WTC11 (cell line): ENCODE results near the gene OGT. TPM values are rescaled to one million over a fixed set of nuclear protein-coding genes. Genes with fewer than 3 reads are reported as not detected.

Experiments used
- ATAC-seq: fragments of 200-7000 bp; cut with Tn5 transposase; 2 replicates; pipeline ENCODE4 v1.10.0; 2021; ENCODE audit warnings: mild to moderate bottlenecking, moderate library complexity
- CTCF ChIA-PET: fragments of 300-600 bp; sonication (Branson Sonifier 250); formaldehyde crosslinking; loops from one replicate; lab custom pipeline; 2021; ENCODE audit warnings: antibody characterized with exemption; lab: Charles Lee
- POLR2A ChIA-PET: fragments of 350-600 bp; sonication (Branson Sonifier 250); formaldehyde crosslinking; loops from one replicate; lab custom pipeline; 2021; ENCODE audit warnings: antibody characterized with exemption; lab: Charles Lee
- DNase-seq: peaks from one replicate; pipeline ENCODE4 v3.0.0; 2021; ENCODE audit warnings: low spot score
- H3K27ac Mint-ChIP-seq: 2 replicates; pipeline ENCODE4 v1.8.0; 2021; ENCODE audit warnings: mixed read lengths
- H3K27me3 Mint-ChIP-seq: 2 replicates; pipeline ENCODE4 v1.8.0; 2021; ENCODE audit warnings: low read depth, mild to moderate bottlenecking, moderate library complexity, mixed read lengths
- H3K36me3 Mint-ChIP-seq: 2 replicates; pipeline ENCODE4 v1.8.0; 2021; ENCODE audit warnings: mixed read lengths
- H3K4me1 Mint-ChIP-seq: 2 replicates; pipeline ENCODE4 v1.8.0; 2022; ENCODE audit warnings: mixed read lengths
- H3K4me3 Mint-ChIP-seq: 2 replicates; pipeline ENCODE4 v1.8.0; 2021; ENCODE audit warnings: mild to moderate bottlenecking, moderate library complexity, mixed read lengths
- H3K9me3 Mint-ChIP-seq: 2 replicates; pipeline ENCODE4 v1.8.0; 2021; ENCODE audit warnings: mixed read lengths
- ATF1 ChIP-seq: sonication (generic); formaldehyde crosslinking; IDR thresholded peaks from 2 replicates; pipeline ENCODE4 v1.8.1; 2023; ENCODE audit warnings: mild to moderate bottlenecking, moderate library complexity, missing genetic modification reagents
- ATF3 ChIP-seq: sonication (generic); formaldehyde crosslinking; conservative IDR thresholded peaks from 2 replicates; pipeline ENCODE4 v1.8.1; 2022; ENCODE audit warnings: mild to moderate bottlenecking, missing genetic modification reagents
- E2F1 ChIP-seq: sonication (generic); formaldehyde crosslinking; IDR thresholded peaks from 2 replicates; pipeline ENCODE4 v1.8.0; 2022; ENCODE audit warnings: mild to moderate bottlenecking, missing genetic modification reagents
- ELF4 ChIP-seq: sonication (generic); formaldehyde crosslinking; IDR thresholded peaks from 2 replicates; pipeline ENCODE4 v1.8.1; 2022; ENCODE audit warnings: low read depth, mild to moderate bottlenecking, moderate library complexity, missing genetic modification reagents
- EMX1 ChIP-seq: fragments of 250-450 bp; sonication (Bioruptor Pico); IDR thresholded peaks from 2 replicates; pipeline ENCODE4 v1.8.0; 2021; ENCODE audit warnings: mild to moderate bottlenecking
- ETV6 ChIP-seq: sonication (generic); formaldehyde crosslinking; IDR thresholded peaks from 2 replicates; pipeline ENCODE4 v1.8.1; 2022; ENCODE audit warnings: mild to moderate bottlenecking, missing genetic modification reagents
- HMGA2 ChIP-seq: fragments of 250-450 bp; sonication (Bioruptor Pico); IDR thresholded peaks from 2 replicates; pipeline ENCODE4 v1.4.0; 2021; ENCODE audit warnings: mild to moderate bottlenecking, moderate library complexity
- JAZF1 ChIP-seq: fragments of 250-450 bp; sonication (Bioruptor Pico); IDR thresholded peaks from 2 replicates; pipeline ENCODE4 v1.9.0; 2021; ENCODE audit warnings: moderate library complexity, mild to moderate bottlenecking, inconsistent platforms
- MAX ChIP-seq: sonication (generic); formaldehyde crosslinking; IDR thresholded peaks from 2 replicates; pipeline ENCODE4 v1.8.0; 2022; ENCODE audit warnings: mild to moderate bottlenecking, missing genetic modification reagents
- MXD4 ChIP-seq: fragments of 250-450 bp; sonication (Bioruptor Pico); IDR thresholded peaks from 2 replicates; pipeline ENCODE4 v1.8.0; 2021; ENCODE audit warnings: mild to moderate bottlenecking, moderate library complexity, borderline replicate concordance
- NFATC4 ChIP-seq: fragments of 250-450 bp; sonication (Bioruptor Pico); IDR thresholded peaks from 2 replicates; pipeline ENCODE4 v1.9.0; 2021; ENCODE audit warnings: mild to moderate bottlenecking
- NFYB ChIP-seq: sonication (generic); formaldehyde crosslinking; conservative IDR thresholded peaks from 2 replicates; pipeline ENCODE4 v1.8.0; 2022; ENCODE audit warnings: low read depth, missing genetic modification reagents
- NR1H2 ChIP-seq: sonication (generic); formaldehyde crosslinking; IDR thresholded peaks from 2 replicates; pipeline ENCODE4 v1.9.0; 2021; ENCODE audit warnings: mild to moderate bottlenecking, moderate library complexity, missing genetic modification reagents
- NR2C2 ChIP-seq: sonication (generic); formaldehyde crosslinking; IDR thresholded peaks from 2 replicates; pipeline ENCODE4 v1.8.0; 2022; ENCODE audit warnings: mild to moderate bottlenecking, missing genetic modification reagents
- RORB ChIP-seq: fragments of 250-450 bp; sonication (Bioruptor Pico); IDR thresholded peaks from 2 replicates; pipeline ENCODE4 v1.9.0; 2021; ENCODE audit warnings: mild to moderate bottlenecking
- SP1 ChIP-seq: sonication (generic); formaldehyde crosslinking; conservative IDR thresholded peaks from 2 replicates; pipeline ENCODE4 v1.8.1; 2022; ENCODE audit warnings: missing genetic modification reagents
- ZNF219 ChIP-seq: sonication (generic); formaldehyde crosslinking; IDR thresholded peaks from 2 replicates; pipeline ENCODE4 v1.8.0; 2023; ENCODE audit warnings: missing genetic modification reagents, mild to moderate bottlenecking, borderline replicate concordance
- ZNF317 ChIP-seq: sonication (generic); formaldehyde crosslinking; IDR thresholded peaks from 2 replicates; pipeline ENCODE4 v1.8.1; 2023; ENCODE audit warnings: low read depth, mild to moderate bottlenecking, moderate library complexity, missing genetic modification reagents, borderline replicate concordance
- total RNA-seq: library from RNA; stranded (reverse); gene quantifications from 3 replicates; pipeline ENCODE4 v1.2.3, GENCODE V29; 2021
- TF ChIP-seq, protein P1 (sequence below): sonication (generic); formaldehyde crosslinking; IDR thresholded peaks from 2 replicates; pipeline ENCODE4 v1.8.0; 2023; ENCODE audit warnings: missing genetic modification reagents, mild to moderate bottlenecking, borderline replicate concordance
- TF ChIP-seq, protein P2 (sequence below): sonication (generic); formaldehyde crosslinking; IDR thresholded peaks from 2 replicates; pipeline ENCODE4 v1.8.0; 2022; ENCODE audit warnings: missing genetic modification reagents
- TF ChIP-seq, protein P3 (sequence below): sonication (generic); formaldehyde crosslinking; IDR thresholded peaks from 2 replicates; pipeline ENCODE4 v1.8.1; 2022; ENCODE audit warnings: mild to moderate bottlenecking, moderate library complexity, missing genetic modification reagents
- TF ChIP-seq, protein P4 (sequence below): fragments of 250-450 bp; sonication (Bioruptor Pico); IDR thresholded peaks from 2 replicates; pipeline ENCODE4 v2.1.2; 2022; ENCODE audit warnings: mild to moderate bottlenecking, moderate library complexity

OGT gene
- total RNA-seq, 1 experiment from 2014 or later, result 126 TPM

DNA sequence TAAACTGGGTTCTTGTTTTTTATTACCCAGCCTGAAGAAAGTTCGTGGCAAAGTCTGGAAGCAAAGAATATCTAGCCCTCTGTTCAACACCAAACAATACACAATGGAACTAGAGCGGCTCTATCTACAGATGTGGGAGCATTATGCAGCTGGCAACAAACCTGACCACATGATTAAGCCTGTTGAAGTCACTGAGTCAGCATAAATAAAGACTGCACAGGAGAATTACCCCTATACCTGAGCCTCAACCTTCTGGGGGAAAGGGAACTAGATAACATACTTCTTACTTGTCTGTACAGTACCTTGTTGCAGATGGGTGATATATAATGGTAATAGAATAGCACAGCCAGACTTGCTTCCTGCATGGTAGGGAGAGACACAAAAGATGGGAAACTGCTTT lies 40.7 kb downstream of the OGT start:
- POLR2A ChIA-PET, result no interaction called here
- H3K4me3 Mint-ChIP-seq, result no peak overlapping the region
- TF ChIP-seq MXD4 (CRISPR knock-in tag) (no peak), ETV6 (CRISPR knock-in tag) (no peak), NFYB (no peak), JAZF1 (CRISPR knock-in tag) (no peak), SP1 (CRISPR knock-in tag) (no peak), NR2C2 (CRISPR knock-in tag) (no peak), ELF4 (CRISPR knock-in tag) (no peak), HMGA2 (CRISPR knock-in tag) (no peak), ZNF317 (CRISPR knock-in tag) (no peak), MAX (CRISPR knock-in tag) (no peak), E2F1 (CRISPR knock-in tag) (no peak)
- TF ChIP-seq, protein P1, sequence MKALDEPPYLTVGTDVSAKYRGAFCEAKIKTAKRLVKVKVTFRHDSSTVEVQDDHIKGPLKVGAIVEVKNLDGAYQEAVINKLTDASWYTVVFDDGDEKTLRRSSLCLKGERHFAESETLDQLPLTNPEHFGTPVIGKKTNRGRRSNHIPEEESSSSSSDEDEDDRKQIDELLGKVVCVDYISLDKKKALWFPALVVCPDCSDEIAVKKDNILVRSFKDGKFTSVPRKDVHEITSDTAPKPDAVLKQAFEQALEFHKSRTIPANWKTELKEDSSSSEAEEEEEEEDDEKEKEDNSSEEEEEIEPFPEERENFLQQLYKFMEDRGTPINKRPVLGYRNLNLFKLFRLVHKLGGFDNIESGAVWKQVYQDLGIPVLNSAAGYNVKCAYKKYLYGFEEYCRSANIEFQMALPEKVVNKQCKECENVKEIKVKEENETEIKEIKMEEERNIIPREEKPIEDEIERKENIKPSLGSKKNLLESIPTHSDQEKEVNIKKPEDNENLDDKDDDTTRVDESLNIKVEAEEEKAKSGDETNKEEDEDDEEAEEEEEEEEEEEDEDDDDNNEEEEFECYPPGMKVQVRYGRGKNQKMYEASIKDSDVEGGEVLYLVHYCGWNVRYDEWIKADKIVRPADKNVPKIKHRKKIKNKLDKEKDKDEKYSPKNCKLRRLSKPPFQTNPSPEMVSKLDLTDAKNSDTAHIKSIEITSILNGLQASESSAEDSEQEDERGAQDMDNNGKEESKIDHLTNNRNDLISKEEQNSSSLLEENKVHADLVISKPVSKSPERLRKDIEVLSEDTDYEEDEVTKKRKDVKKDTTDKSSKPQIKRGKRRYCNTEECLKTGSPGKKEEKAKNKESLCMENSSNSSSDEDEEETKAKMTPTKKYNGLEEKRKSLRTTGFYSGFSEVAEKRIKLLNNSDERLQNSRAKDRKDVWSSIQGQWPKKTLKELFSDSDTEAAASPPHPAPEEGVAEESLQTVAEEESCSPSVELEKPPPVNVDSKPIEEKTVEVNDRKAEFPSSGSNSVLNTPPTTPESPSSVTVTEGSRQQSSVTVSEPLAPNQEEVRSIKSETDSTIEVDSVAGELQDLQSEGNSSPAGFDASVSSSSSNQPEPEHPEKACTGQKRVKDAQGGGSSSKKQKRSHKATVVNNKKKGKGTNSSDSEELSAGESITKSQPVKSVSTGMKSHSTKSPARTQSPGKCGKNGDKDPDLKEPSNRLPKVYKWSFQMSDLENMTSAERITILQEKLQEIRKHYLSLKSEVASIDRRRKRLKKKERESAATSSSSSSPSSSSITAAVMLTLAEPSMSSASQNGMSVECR (CRISPR knock-in tag), result no peak
- TF ChIP-seq, protein P2, sequence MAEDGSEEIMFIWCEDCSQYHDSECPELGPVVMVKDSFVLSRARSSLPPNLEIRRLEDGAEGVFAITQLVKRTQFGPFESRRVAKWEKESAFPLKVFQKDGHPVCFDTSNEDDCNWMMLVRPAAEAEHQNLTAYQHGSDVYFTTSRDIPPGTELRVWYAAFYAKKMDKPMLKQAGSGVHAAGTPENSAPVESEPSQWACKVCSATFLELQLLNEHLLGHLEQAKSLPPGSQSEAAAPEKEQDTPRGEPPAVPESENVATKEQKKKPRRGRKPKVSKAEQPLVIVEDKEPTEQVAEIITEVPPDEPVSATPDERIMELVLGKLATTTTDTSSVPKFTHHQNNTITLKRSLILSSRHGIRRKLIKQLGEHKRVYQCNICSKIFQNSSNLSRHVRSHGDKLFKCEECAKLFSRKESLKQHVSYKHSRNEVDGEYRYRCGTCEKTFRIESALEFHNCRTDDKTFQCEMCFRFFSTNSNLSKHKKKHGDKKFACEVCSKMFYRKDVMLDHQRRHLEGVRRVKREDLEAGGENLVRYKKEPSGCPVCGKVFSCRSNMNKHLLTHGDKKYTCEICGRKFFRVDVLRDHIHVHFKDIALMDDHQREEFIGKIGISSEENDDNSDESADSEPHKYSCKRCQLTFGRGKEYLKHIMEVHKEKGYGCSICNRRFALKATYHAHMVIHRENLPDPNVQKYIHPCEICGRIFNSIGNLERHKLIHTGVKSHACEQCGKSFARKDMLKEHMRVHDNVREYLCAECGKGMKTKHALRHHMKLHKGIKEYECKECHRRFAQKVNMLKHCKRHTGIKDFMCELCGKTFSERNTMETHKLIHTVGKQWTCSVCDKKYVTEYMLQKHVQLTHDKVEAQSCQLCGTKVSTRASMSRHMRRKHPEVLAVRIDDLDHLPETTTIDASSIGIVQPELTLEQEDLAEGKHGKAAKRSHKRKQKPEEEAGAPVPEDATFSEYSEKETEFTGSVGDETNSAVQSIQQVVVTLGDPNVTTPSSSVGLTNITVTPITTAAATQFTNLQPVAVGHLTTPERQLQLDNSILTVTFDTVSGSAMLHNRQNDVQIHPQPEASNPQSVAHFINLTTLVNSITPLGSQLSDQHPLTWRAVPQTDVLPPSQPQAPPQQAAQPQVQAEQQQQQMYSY (CRISPR knock-in tag), result no peak
- TF ChIP-seq, protein P3, sequence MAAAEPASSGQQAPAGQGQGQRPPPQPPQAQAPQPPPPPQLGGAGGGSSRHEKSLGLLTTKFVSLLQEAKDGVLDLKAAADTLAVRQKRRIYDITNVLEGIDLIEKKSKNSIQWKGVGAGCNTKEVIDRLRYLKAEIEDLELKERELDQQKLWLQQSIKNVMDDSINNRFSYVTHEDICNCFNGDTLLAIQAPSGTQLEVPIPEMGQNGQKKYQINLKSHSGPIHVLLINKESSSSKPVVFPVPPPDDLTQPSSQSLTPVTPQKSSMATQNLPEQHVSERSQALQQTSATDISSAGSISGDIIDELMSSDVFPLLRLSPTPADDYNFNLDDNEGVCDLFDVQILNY (CRISPR knock-in tag), result no peak
- H3K36me3 Mint-ChIP-seq, result peaks cover 55% of the 10 kb centered on the region
- ATAC-seq, result no peak
- no peaks in the 10 kb centered on the region for H3K27me3 Mint-ChIP-seq
- no peaks in the 10 kb centered on the region for H3K9me3 Mint-ChIP-seq
- H3K27ac Mint-ChIP-seq, result no peak overlapping the region
- CTCF ChIA-PET, result no interaction called here
- DNase-seq, result no peak
- 0 out of 2 replicates have a peak, but pooled peaks cover 2% of the 10 kb centered on the region for H3K4me1 Mint-ChIP-seq

DNA sequence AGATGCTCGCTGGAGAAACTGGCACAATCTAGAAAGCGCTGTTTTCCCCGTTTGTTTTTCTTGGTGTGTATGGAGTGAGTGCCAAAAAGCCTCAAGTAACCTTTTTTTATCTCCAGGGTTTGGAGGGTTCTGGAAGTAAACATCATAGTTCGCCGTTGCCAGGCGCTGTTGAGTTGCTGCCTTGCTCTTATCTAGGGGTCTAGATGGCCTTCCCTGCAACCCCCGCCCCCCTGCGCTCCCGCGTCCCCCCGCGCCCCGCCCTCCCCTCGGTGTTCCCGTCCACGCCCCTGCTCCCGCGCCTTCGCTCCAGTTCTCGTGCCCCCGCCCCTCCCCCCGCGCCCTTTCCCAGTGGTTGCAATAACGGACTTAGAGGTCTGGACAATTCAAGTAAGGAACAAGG lies 44.8 kb downstream of the OGT start:
- Mint-ChIP-seq H3K4me1 (0 out of 2 replicates have a peak, but pooled peaks cover 2% of the 10 kb centered on the region), H3K27ac (no peak overlapping the region), H3K27me3 (no peaks in the 10 kb centered on the region), H3K4me3 (no peak overlapping the region), H3K36me3 (peaks cover 38% of the 10 kb centered on the region), H3K9me3 (no peaks in the 10 kb centered on the region)
- ChIA-PET CTCF (no interaction called here), POLR2A (interaction anchor here (0.7 kb wide), 1 partner anchor 212 kb away, joined by 3 read pairs; no protein-coding TSS in a partner anchor)
- ATAC-seq, result no peak
- no peak for TF ChIP-seq NFATC4 (CRISPR knock-in tag)
- no peak for TF ChIP-seq ZNF317 (CRISPR knock-in tag)
- TF ChIP-seq ZNF219 (CRISPR knock-in tag), result no peak
- no peak for TF ChIP-seq ATF3 (CRISPR knock-in tag)
- TF ChIP-seq MAX (CRISPR knock-in tag), result no peak
- TF ChIP-seq, protein P4, sequence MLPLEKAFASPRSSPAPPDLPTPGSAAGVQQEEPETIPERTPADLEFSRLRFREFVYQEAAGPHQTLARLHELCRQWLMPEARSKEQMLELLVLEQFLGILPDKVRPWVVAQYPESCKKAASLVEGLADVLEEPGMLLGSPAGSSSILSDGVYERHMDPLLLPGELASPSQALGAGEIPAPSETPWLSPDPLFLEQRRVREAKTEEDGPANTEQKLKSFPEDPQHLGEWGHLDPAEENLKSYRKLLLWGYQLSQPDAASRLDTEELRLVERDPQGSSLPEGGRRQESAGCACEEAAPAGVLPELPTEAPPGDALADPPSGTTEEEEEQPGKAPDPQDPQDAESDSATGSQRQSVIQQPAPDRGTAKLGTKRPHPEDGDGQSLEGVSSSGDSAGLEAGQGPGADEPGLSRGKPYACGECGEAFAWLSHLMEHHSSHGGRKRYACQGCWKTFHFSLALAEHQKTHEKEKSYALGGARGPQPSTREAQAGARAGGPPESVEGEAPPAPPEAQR (CRISPR knock-in tag), result no peak
- TF ChIP-seq RORB, result no peak
- no peak for TF ChIP-seq ATF1
- TF ChIP-seq EMX1 (CRISPR knock-in tag), result no peak
- TF ChIP-seq NR1H2 (CRISPR knock-in tag), result no peak
- DNase-seq, result no peak
